Measurements from ENCODE around the gene MAPK11. TPM values are rescaled to one million over a fixed set of nuclear protein-coding genes. Genes with fewer than 3 reads are reported as not detected.

The MAPK11 gene
- 12.0 TPM for polyA plus RNA-seq (2013)

- peaks cover 0 to 9% (median 5%) of the 10 kb centered on the region in 4 experiments for H3K36me3 ChIP-seq (ENCODE audit: control insufficient read depth in 4 of 4, insufficient read depth in 4 of 4, low read length in 3 of 4)
- peaks cover 0 to 8% (median 0%) of the 10 kb centered on the region in 5 experiments for H3K9me3 ChIP-seq (ENCODE audit: control extremely low read depth in 1 of 5, control insufficient read depth in 4 of 5, insufficient read depth in 2 of 5, low read depth in 1 of 5, low read length in 4 of 5)
- 0% methylated on average over 55 of the region's 92 CpGs for WGBS (ENCODE audit: insufficient coverage)
- peaks cover 0 to 47% (median 39%) of the 10 kb centered on the region in 4 experiments for H3K4me1 ChIP-seq (ENCODE audit: control extremely low read depth in 1 of 4, control insufficient read depth in 4 of 4, insufficient read depth in 4 of 4, low read length in 3 of 4)
- CTCF ChIA-PET, result no interaction called here
- POLR2A ChIA-PET, result no interaction called here
- peak within 1 kb of the TSS; percentile 42 to 80 (median 64) for H3K4me3 ChIP-seq (ENCODE audit: control insufficient read depth in 1 of 7, extremely low read depth in 1 of 7, insufficient read depth in 4 of 7, low read depth in 2 of 7, low read length in 6 of 7)
- peaks cover 0 to 14% (median 4%) of the 10 kb centered on the region in 5 experiments for H3K27me3 ChIP-seq (replicated peaks in 2 of 5; ENCODE audit: control insufficient read depth in 4 of 5, insufficient read depth in 5 of 5, low read length in 4 of 5)
- H3K27ac ChIP-seq (ENCODE audit: insufficient read depth in 1 of 2, low read depth in 1 of 2, low read length in 2 of 2, poor library complexity in 1 of 2, severe bottlenecking in 2 of 2), result no peak within 1 kb of the TSS
- DNase-seq, result peak in 2 of 3 donors; percentile 36 to 48
Observed at GRCh38 chr22:50269970-50270665, at the start of gene MAPK11. TSS of gene MAPK11 (minus strand) at chr22:50270380. CDS start at chr22:50270292, 88 bp downstream.

GRCh38 chr22:50319503-50319951, 49.3 kb upstream of the MAPK11 start:
- 98% methylated on average over 13 of the region's 15 CpGs for WGBS (ENCODE audit: insufficient coverage)

GRCh38 chr22:50318698-50319411, 48.7 kb upstream of the MAPK11 start:
- 92% methylated on average over 21 of the region's 21 CpGs for WGBS (ENCODE audit: insufficient coverage)
- H3K36me3 ChIP-seq (ENCODE audit: control insufficient read depth in 4 of 4, insufficient read depth in 4 of 4, low read length in 3 of 4), result no peaks in the 10 kb centered on the region
- no peak for DNase-seq
- CTCF ChIA-PET, result interaction anchor here (0.9 to 3.2 kb wide), 4 partner anchors 16 to 42 kb away, joined by 3 to 14 read pairs (median 4); no protein-coding TSS in a partner anchor
- no peak overlapping the region for H3K27ac ChIP-seq (ENCODE audit: insufficient read depth in 1 of 2, low read depth in 1 of 2, low read length in 2 of 2, poor library complexity in 1 of 2, severe bottlenecking in 2 of 2)
- H3K9me3 ChIP-seq (ENCODE audit: control extremely low read depth in 1 of 5, control insufficient read depth in 4 of 5, insufficient read depth in 2 of 5, low read depth in 1 of 5, low read length in 4 of 5), result no peaks in the 10 kb centered on the region
- POLR2A ChIA-PET, result no interaction called here
- H3K27me3 ChIP-seq (replicated peaks in 2 of 5; ENCODE audit: control insufficient read depth in 4 of 5, insufficient read depth in 5 of 5, low read length in 4 of 5), result no peaks in the 10 kb centered on the region
- no peak overlapping the region for H3K4me3 ChIP-seq (ENCODE audit: control insufficient read depth in 1 of 7, extremely low read depth in 1 of 7, insufficient read depth in 4 of 7, low read depth in 2 of 7, low read length in 6 of 7)
- H3K4me1 ChIP-seq (ENCODE audit: control extremely low read depth in 1 of 4, control insufficient read depth in 4 of 4, insufficient read depth in 4 of 4, low read length in 3 of 4), result peaks cover 0 to 28% (median 21%) of the 10 kb centered on the region in 4 experiments

More at GRCh38 chr22:50319503-50319951, 49.3 kb upstream of the MAPK11 start:
- DNase-seq, result no peak
- Histone ChIP-seq H3K4me1 (ENCODE audit: control extremely low read depth in 1 of 4, control insufficient read depth in 4 of 4, insufficient read depth in 4 of 4, low read length in 3 of 4) (peaks cover 0 to 21% (median 14%) of the 10 kb centered on the region in 4 experiments), H3K9me3 (ENCODE audit: control extremely low read depth in 1 of 5, control insufficient read depth in 4 of 5, insufficient read depth in 2 of 5, low read depth in 1 of 5, low read length in 4 of 5) (no peaks in the 10 kb centered on the region), H3K27me3 (replicated peaks in 2 of 5; ENCODE audit: control insufficient read depth in 4 of 5, insufficient read depth in 5 of 5, low read length in 4 of 5) (no peaks in the 10 kb centered on the region), H3K36me3 (ENCODE audit: control insufficient read depth in 4 of 4, insufficient read depth in 4 of 4, low read length in 3 of 4) (no peaks in the 10 kb centered on the region), H3K27ac (ENCODE audit: insufficient read depth in 1 of 2, low read depth in 1 of 2, low read length in 2 of 2, poor library complexity in 1 of 2, severe bottlenecking in 2 of 2) (no peak overlapping the region), H3K4me3 (ENCODE audit: control insufficient read depth in 1 of 7, extremely low read depth in 1 of 7, insufficient read depth in 4 of 7, low read depth in 2 of 7, low read length in 6 of 7) (no peak overlapping the region)
- ChIA-PET CTCF (interaction anchor here (1.4 to 10.9 kb wide), 4 partner anchors 9 to 45 kb away, joined by 3 to 120 read pairs (median 10); no protein-coding TSS in a partner anchor), POLR2A (no interaction called here)

GRCh38 chr22:50318356-50318697, 48.1 kb upstream of the MAPK11 start:
- POLR2A ChIA-PET, result no interaction called here
- no peaks in the 10 kb centered on the region for H3K36me3 ChIP-seq (ENCODE audit: control insufficient read depth in 4 of 4, insufficient read depth in 4 of 4, low read length in 3 of 4)
- CTCF ChIA-PET, result interaction anchor here (0.9 to 3.2 kb wide), 4 partner anchors 15 to 42 kb away, joined by 3 to 14 read pairs (median 4); no protein-coding TSS in a partner anchor
- H3K27me3 ChIP-seq (replicated peaks in 2 of 5; ENCODE audit: control insufficient read depth in 4 of 5, insufficient read depth in 5 of 5, low read length in 4 of 5), result no peaks in the 10 kb centered on the region
- H3K27ac ChIP-seq (ENCODE audit: insufficient read depth in 1 of 2, low read depth in 1 of 2, low read length in 2 of 2, poor library complexity in 1 of 2, severe bottlenecking in 2 of 2), result no peak overlapping the region
- no peak overlapping the region for H3K4me3 ChIP-seq (ENCODE audit: control insufficient read depth in 1 of 7, extremely low read depth in 1 of 7, insufficient read depth in 4 of 7, low read depth in 2 of 7, low read length in 6 of 7)
- no peaks in the 10 kb centered on the region for H3K9me3 ChIP-seq (ENCODE audit: control extremely low read depth in 1 of 5, control insufficient read depth in 4 of 5, insufficient read depth in 2 of 5, low read depth in 1 of 5, low read length in 4 of 5)
- 83% methylated on average over 6 of the region's 7 CpGs for WGBS (ENCODE audit: insufficient coverage)
- H3K4me1 ChIP-seq (ENCODE audit: control extremely low read depth in 1 of 4, control insufficient read depth in 4 of 4, insufficient read depth in 4 of 4, low read length in 3 of 4), result peaks cover 0 to 32% (median 25%) of the 10 kb centered on the region in 4 experiments
- DNase-seq, result no peak

- CTCF ChIA-PET, result interaction anchor here (0.8 to 3.2 kb wide), 5 partner anchors 11 to 66 kb away, joined by 3 to 14 read pairs (median 4); partner anchors contain the start of gene HDAC10
- POLR2A ChIA-PET, result no interaction called here
- H3K4me3 ChIP-seq (ENCODE audit: control insufficient read depth in 1 of 7, extremely low read depth in 1 of 7, insufficient read depth in 4 of 7, low read depth in 2 of 7, low read length in 6 of 7), result no peak overlapping the region
- no peaks in the 10 kb centered on the region for H3K36me3 ChIP-seq (ENCODE audit: control insufficient read depth in 4 of 4, insufficient read depth in 4 of 4, low read length in 3 of 4)
- H3K27me3 ChIP-seq (replicated peaks in 2 of 5; ENCODE audit: control insufficient read depth in 4 of 5, insufficient read depth in 5 of 5, low read length in 4 of 5), result no peaks in the 10 kb centered on the region
- H3K4me1 ChIP-seq (ENCODE audit: control extremely low read depth in 1 of 4, control insufficient read depth in 4 of 4, insufficient read depth in 4 of 4, low read length in 3 of 4), result peaks cover 0 to 38% (median 31%) of the 10 kb centered on the region in 4 experiments
- WGBS (ENCODE audit: insufficient coverage), result 89% methylated on average over 5 of the region's 7 CpGs
- H3K27ac ChIP-seq (ENCODE audit: insufficient read depth in 1 of 2, low read depth in 1 of 2, low read length in 2 of 2, poor library complexity in 1 of 2, severe bottlenecking in 2 of 2), result no peak overlapping the region
- DNase-seq, result no peak
- no peaks in the 10 kb centered on the region for H3K9me3 ChIP-seq (ENCODE audit: control extremely low read depth in 1 of 5, control insufficient read depth in 4 of 5, insufficient read depth in 2 of 5, low read depth in 1 of 5, low read length in 4 of 5)
Observed at GRCh38 chr22:50317674-50318073, 47.5 kb upstream of the MAPK11 start.

GRCh38 chr22:50317178-50317577, 47.0 kb upstream of the MAPK11 start:
- no peak overlapping the region for H3K4me3 ChIP-seq (ENCODE audit: control insufficient read depth in 1 of 7, extremely low read depth in 1 of 7, insufficient read depth in 4 of 7, low read depth in 2 of 7, low read length in 6 of 7)
- 88% methylated on average over 6 of the region's 9 CpGs for WGBS (ENCODE audit: insufficient coverage)
- H3K9me3 ChIP-seq (ENCODE audit: control extremely low read depth in 1 of 5, control insufficient read depth in 4 of 5, insufficient read depth in 2 of 5, low read depth in 1 of 5, low read length in 4 of 5), result no peaks in the 10 kb centered on the region
- no peak overlapping the region for H3K27ac ChIP-seq (ENCODE audit: insufficient read depth in 1 of 2, low read depth in 1 of 2, low read length in 2 of 2, poor library complexity in 1 of 2, severe bottlenecking in 2 of 2)
- no peaks in the 10 kb centered on the region for H3K36me3 ChIP-seq (ENCODE audit: control insufficient read depth in 4 of 4, insufficient read depth in 4 of 4, low read length in 3 of 4)
- CTCF ChIA-PET, result interaction anchor here (0.8 to 3.7 kb wide), 6 partner anchors 9 to 66 kb away, joined by 3 to 26 read pairs (median 4); partner anchors contain the start of genes DENND6B and HDAC10
- H3K27me3 ChIP-seq (replicated peaks in 2 of 5; ENCODE audit: control insufficient read depth in 4 of 5, insufficient read depth in 5 of 5, low read length in 4 of 5), result no peaks in the 10 kb centered on the region
- H3K4me1 ChIP-seq (ENCODE audit: control extremely low read depth in 1 of 4, control insufficient read depth in 4 of 4, insufficient read depth in 4 of 4, low read length in 3 of 4), result peaks cover 0 to 38% (median 31%) of the 10 kb centered on the region in 4 experiments
- DNase-seq, result no peak
- POLR2A ChIA-PET, result no interaction called here
